Measurements from ENCODE around the gene MICAL2.

MICAL2 gene

GRCh38 chr11:12094872-12095800 is 15.3 kb upstream of the MICAL2 start:
- in situ Hi-C loops (cut with MboI; ENCODE audit: low sequenced_read_pairs): no loop called here

GRCh38 chr11:12097219-12097618 is 13.2 kb upstream of the MICAL2 start:
- in situ Hi-C loops (cut with MboI; ENCODE audit: low sequenced_read_pairs): no loop called here

- in situ Hi-C loops (cut with MboI; ENCODE audit: low sequenced_read_pairs): no loop called here
Measured at GRCh38 chr11:12098601-12099000, 11.8 kb upstream of the MICAL2 start.

- in situ Hi-C loops (cut with MboI; ENCODE audit: low sequenced_read_pairs): no loop called here
Measured at GRCh38 chr11:12099132-12099873, 11.1 kb upstream of the MICAL2 start.

GRCh38 chr11:12100429-12100828 is 10.0 kb upstream of the MICAL2 start:
- in situ Hi-C loops (cut with MboI; ENCODE audit: low sequenced_read_pairs): no loop called here

- in situ Hi-C loops (cut with MboI; ENCODE audit: low sequenced_read_pairs): no loop called here
Measured at GRCh38 chr11:12100841-12101242, 9.5 kb upstream of the MICAL2 start.

- in situ Hi-C loops (cut with MboI; ENCODE audit: low sequenced_read_pairs): no loop called here
Measured at GRCh38 chr11:12101318-12101717, 9.1 kb upstream of the MICAL2 start.

DNA sequence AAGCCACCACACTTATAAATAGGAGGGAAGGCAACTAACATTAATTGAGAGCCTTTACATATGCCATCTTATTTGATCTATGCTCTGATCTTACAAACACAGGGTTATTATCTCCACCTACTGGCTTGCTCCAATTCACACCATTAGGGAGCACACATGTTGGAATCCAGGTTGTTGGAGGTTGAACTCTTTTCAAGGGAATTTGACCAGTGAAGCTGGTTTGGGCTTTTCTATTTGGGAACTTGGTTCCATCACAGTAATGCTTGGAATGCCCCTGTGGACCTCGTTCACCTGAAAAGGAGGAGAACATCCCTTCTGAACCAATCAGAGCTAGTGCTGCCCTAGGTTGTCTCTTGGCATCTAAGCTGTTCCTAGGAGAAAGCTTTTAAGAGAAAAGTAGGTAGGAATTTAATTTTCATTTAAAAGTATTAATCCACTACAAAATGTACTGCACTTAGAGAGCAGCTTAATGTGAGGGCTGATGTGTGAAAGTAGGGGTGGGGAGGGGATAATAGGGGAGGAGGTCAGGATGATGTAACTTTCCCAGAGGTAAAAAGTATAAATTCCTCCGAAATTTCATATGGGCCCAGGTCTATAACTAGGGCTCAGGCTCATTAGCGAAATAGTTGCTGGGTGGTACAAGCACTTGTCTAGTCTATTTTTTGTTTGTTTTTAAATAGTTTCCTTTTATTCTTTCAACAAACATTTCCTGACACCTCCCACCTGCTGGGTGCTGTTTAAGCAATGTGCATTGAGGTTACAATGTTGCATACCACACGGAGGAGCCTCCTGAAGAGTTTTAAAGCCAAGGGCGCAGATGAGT is 7.6 kb upstream of the MICAL2 start:
- in situ Hi-C loops (cut with MboI; ENCODE audit: low sequenced_read_pairs): no loop called here

DNA sequence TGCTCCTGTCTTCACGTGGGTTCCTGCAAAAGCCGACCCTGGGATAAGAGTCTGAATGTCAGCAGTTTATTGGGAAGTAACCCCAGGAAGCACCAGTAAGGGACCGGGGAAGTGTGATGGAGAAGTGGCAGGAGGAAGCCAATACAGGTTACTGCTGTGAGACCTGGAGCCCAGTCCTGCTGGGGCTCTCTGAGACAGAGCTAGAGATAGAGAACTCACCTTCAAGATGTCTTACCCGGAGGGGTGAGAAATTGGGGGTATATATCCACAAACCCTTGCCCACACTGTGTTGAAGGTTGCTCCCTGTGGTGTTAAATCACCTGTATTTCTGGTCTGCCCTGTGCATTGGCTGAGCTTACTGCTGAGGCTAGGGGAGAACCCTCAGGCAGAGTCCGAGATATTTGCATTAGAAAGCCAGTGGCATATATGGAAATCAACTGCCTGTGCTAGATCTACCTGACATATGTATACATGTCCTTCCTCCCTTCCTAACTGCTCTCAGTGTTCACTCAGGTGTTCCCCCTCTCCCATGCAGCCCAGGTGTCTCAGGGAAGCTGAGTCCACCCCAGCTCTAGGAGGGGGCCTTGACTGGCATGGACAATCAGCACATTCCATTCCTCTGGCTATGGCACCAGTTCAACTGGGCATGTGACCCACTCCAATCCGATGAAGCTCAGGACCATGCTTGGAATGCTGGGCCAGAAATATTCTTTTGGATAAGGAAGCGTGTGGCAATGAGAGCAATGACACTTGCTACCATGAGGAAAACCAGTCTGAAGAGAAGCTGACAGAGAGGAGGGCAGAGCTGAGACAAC is 6.8 kb upstream of the MICAL2 start:
- in situ Hi-C loops (cut with MboI; ENCODE audit: low sequenced_read_pairs): no loop called here

GRCh38 chr11:12105471-12105870 is 4.9 kb upstream of the MICAL2 start:
- in situ Hi-C loops (cut with MboI; ENCODE audit: low sequenced_read_pairs): no loop called here

DNA sequence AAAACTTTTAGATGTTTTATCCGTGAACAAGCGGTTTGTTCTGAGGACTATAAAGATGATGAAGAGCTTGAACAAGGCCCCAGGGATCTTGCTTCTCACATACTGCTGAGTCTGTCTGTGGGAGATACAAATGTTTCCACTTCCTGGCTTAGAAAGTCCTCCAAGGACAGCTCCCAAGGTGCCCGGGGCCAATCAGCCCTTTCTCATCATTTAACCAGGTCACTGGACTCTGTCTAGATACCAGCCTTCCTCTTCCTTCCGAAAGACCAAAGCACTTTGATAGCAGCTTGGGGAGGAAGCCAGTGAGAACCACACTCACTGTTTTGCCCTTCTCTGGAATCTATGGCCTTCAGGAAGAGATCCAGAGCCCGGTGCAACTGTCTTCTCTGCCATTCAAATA is 4.3 kb upstream of the MICAL2 start:
- in situ Hi-C loops (cut with MboI; ENCODE audit: low sequenced_read_pairs): no loop called here

GRCh38 chr11:12106501-12106900 is 3.9 kb upstream of the MICAL2 start:
- in situ Hi-C loops (cut with MboI; ENCODE audit: low sequenced_read_pairs): no loop called here

- in situ Hi-C loops (cut with MboI; ENCODE audit: low sequenced_read_pairs): no loop called here
Measured at GRCh38 chr11:12108875-12109453, 1.4 kb upstream of the MICAL2 start.

GRCh38 chr11:12109591-12110196 is 696 bp upstream of the MICAL2 start:
- in situ Hi-C loops (cut with MboI; ENCODE audit: low sequenced_read_pairs): no loop called here

DNA sequence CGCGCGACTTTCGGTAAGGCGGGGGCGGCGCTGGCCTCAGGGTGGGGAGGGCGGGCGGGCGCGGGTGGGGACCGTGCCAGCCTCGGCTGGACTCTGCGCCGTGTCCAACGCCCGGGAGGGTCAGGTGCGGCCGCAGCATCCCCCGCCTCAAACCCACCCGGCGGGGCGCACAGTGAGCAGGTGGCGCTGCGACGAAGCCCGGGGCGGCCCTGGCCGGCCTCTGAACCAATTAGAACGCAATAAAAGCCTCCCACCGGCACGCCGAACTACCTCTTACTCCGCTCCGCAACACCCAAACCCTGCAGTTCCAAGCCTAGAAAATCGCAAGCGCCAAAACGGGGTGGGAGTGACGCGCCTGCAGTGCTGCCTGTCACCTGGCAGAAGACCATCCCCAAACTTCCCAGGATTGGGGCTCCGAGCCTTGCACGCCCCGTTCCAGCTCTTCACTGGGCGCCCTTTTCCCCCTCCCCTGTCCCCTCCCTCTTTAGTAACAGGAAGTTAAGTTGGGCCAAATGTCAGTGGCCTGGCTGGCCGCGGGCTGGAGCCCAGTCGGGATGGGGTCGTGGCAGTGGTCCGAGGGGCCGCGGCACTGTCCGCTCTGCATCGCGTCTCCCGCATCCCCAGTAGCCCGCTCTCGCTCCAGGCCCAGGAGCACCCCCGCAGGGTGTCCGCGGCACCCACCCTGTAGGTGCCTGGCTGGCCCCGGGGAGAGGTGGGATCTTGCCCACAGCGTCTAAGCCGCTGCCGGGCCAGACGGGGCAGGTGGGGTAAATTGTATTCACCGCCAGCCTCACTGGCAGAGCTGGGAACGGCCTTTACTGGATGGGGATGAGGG is 541 bp downstream of the MICAL2 start:
- in situ Hi-C loops (cut with MboI; ENCODE audit: low sequenced_read_pairs): no loop called here

- in situ Hi-C loops (cut with MboI; ENCODE audit: low sequenced_read_pairs): no loop called here
Measured at GRCh38 chr11:12111549-12112520, 1.4 kb downstream of the MICAL2 start.

- in situ Hi-C loops (cut with MboI; ENCODE audit: low sequenced_read_pairs): no loop called here
Measured at GRCh38 chr11:12112750-12113149, 2.4 kb downstream of the MICAL2 start.

DNA sequence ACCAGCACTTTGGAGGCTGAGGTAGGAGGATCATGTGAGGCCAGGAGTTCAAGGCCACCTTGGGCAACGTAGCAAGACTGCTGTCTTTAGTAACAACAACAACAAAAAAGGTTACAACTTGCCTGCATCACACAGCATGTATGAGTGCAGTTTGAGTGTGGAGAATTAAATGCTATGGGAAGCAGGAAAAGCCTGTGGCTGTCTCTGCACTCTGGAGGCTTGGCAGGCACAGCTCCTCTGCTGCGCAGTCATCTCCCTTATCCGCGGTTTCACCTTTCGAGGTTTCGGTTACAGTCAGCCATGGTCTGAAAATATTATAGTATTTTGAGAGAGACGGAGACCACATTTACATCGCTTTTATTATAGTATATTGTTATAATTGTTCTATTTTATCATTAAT is 2.9 kb downstream of the MICAL2 start:
- in situ Hi-C loops (cut with MboI; ENCODE audit: low sequenced_read_pairs): no loop called here

All from hTERT RPE-1 (cell line).